GM18858 (cell line): ENCODE results near the gene SESN1.

Source experiments
- ATAC-seq: cut with Tn5 transposase; IDR thresholded peaks from one replicate; pipeline ENCODE4 v1.9.1; 2021; ENCODE audit not compliant: unreplicated experiment

SESN1 gene

GRCh38 chr6:108942556-108943492 lies 151.8 kb downstream of the SESN1 start:
- no peak for ATAC-seq

GRCh38 chr6:108941859-108942258 lies 152.8 kb downstream of the SESN1 start:
- ATAC-seq: no peak

- no peak for ATAC-seq
Measured at GRCh38 chr6:108941281-108941680, 153.4 kb downstream of the SESN1 start.

GRCh38 chr6:108940741-108941140 lies 153.9 kb downstream of the SESN1 start:
- no peak for ATAC-seq

GRCh38 chr6:108937170-108937569 lies 157.5 kb downstream of the SESN1 start:
- ATAC-seq: no peak
